HG02981 (cell line): Measurements from ENCODE around the gene OXER1.

Experiments used
- ATAC-seq: cut with Tn5 transposase; IDR thresholded peaks from one replicate; pipeline ENCODE4 v1.9.1; 2021; ENCODE audit warnings: mild to moderate bottlenecking, moderate library complexity; ENCODE audit not compliant: unreplicated experiment

The OXER1 gene

GRCh38 chr2:42764096-42764495, at the start of gene OXER1:
OXER1 (minus strand) TSS chr2:42764135; CDS start chr2:42764062, 73 bp downstream.
- ATAC-seq = no peak

- ATAC-seq = no peak
These were observed 49.1 kb upstream of the OXER1 start for GRCh38 chr2:42812899-42813479.

GRCh38 chr2:42810971-42811811, 47.3 kb upstream of the OXER1 start:
- ATAC-seq = peak; percentile 5

GRCh38 chr2:42810121-42810970, 46.4 kb upstream of the OXER1 start:
- peak; percentile 70 for ATAC-seq

- no peak for ATAC-seq
These were observed 45.8 kb upstream of the OXER1 start for GRCh38 chr2:42809819-42810120.

GRCh38 chr2:42809131-42809818, 45.3 kb upstream of the OXER1 start:
- ATAC-seq = no peak

GRCh38 chr2:42808301-42808700, 44.4 kb upstream of the OXER1 start:
- no peak for ATAC-seq

- ATAC-seq = no peak
These were observed 42.9 kb upstream of the OXER1 start for GRCh38 chr2:42806786-42807185.

- no peak for ATAC-seq
These were observed 41.0 kb upstream of the OXER1 start for GRCh38 chr2:42804891-42805290.

GRCh38 chr2:42804338-42804737, 40.4 kb upstream of the OXER1 start:
- ATAC-seq = no peak

- no peak for ATAC-seq
These were observed 38.2 kb upstream of the OXER1 start for GRCh38 chr2:42802150-42802549.

GRCh38 chr2:42801381-42801780, 37.4 kb upstream of the OXER1 start:
- no peak for ATAC-seq

GRCh38 chr2:42800981-42801380, 37.0 kb upstream of the OXER1 start:
- ATAC-seq = no peak

GRCh38 chr2:42800461-42800962, 36.6 kb upstream of the OXER1 start:
- no peak for ATAC-seq

GRCh38 chr2:42799881-42800280, 35.9 kb upstream of the OXER1 start:
- no peak for ATAC-seq

GRCh38 chr2:42797281-42797680, 33.3 kb upstream of the OXER1 start:
- no peak for ATAC-seq

- ATAC-seq = no peak
These were observed 32.7 kb upstream of the OXER1 start for GRCh38 chr2:42796427-42797248.

GRCh38 chr2:42795841-42796301, 31.9 kb upstream of the OXER1 start:
- ATAC-seq = peak; percentile 32

GRCh38 chr2:42795275-42795674, 31.3 kb upstream of the OXER1 start:
- no peak for ATAC-seq
